DND-41 (cell line): Measurements from ENCODE around the gene CDKN2B.

Source experiments
- ATAC-seq: fragments of 200-7000 bp; cut with Tn5 transposase; 3 replicates; pipeline ENCODE4 v1.9.1; 2021; ENCODE audit warnings: low read depth; ENCODE audit not compliant: insufficient read depth
- DNase-seq: peaks from one replicate; pipeline ENCODE4 v3.0.0-alpha.2; 2020
- H2AFZ ChIP-seq: 2 replicates; pipeline ENCODE4 v1.6.0; 2012; ENCODE audit warnings: low read depth, low read length
- H3K27ac ChIP-seq: 2 replicates; pipeline ENCODE4 v1.5.1; 2012; ENCODE audit warnings: low read length, inconsistent platforms
- H3K27me3 ChIP-seq: fragments of 200-600 bp; sonication (generic); 2 replicates; pipeline ENCODE4 v1.6.0; 2012; ENCODE audit warnings: low read length, mild to moderate bottlenecking, inconsistent platforms; ENCODE audit not compliant: insufficient read depth, poor library complexity
- H3K36me3 ChIP-seq: 2 replicates; pipeline ENCODE4 v1.5.1; 2012; ENCODE audit warnings: low read length, inconsistent platforms; ENCODE audit not compliant: insufficient read depth
- H3K4me1 ChIP-seq: 2 replicates; pipeline ENCODE4 v1.5.1; 2012; ENCODE audit warnings: mild to moderate bottlenecking, low read length; ENCODE audit not compliant: insufficient read depth
- H3K4me2 ChIP-seq: 2 replicates; pipeline ENCODE4 v1.6.0; 2012; ENCODE audit warnings: mild to moderate bottlenecking, moderate library complexity, low read length, inconsistent platforms; ENCODE audit not compliant: insufficient read depth
- H3K4me3 ChIP-seq, 2 experiments: fragments of 200-600 bp in 1 of 2; shearing (Covaris generic) in 1 of 2; 2 replicates each; pipeline ENCODE4 v1.5.1; 2012 to 2016; ENCODE audit warnings: inconsistent platforms in 2 of 2, low read length in 2 of 2, mild to moderate bottlenecking in 2 of 2, low read depth in 1 of 2, moderate library complexity in 1 of 2
- H3K79me2 ChIP-seq: 2 replicates; pipeline ENCODE4 v1.6.0; 2012; ENCODE audit warnings: low read length, inconsistent platforms; ENCODE audit not compliant: insufficient read depth
- H3K9ac ChIP-seq: 2 replicates; pipeline ENCODE4 v1.6.0; 2012; ENCODE audit warnings: low read depth, mild to moderate bottlenecking, inconsistent platforms, low read length, moderate library complexity
- H3K9me3 ChIP-seq: 2 replicates; pipeline ENCODE4 v1.5.1; 2012; ENCODE audit warnings: low read length, moderate library complexity, mild to moderate bottlenecking, inconsistent platforms; ENCODE audit not compliant: insufficient read depth, severe bottlenecking
- H4K20me1 ChIP-seq: 2 replicates; pipeline ENCODE4 v1.6.0; 2012; ENCODE audit warnings: low read length; ENCODE audit not compliant: insufficient read depth
- EZH2 ChIP-seq: IDR thresholded peaks from 3 replicates; pipeline ENCODE4 v1.6.1; 2012; ENCODE audit warnings: borderline replicate concordance, low read depth, mild to moderate bottlenecking, moderate library complexity, low read length, inconsistent platforms; ENCODE audit not compliant: severe bottlenecking
- TF ChIP-seq, protein P1 (sequence below): IDR thresholded peaks from 2 replicates; pipeline ENCODE4 v1.5.1; 2012; ENCODE audit warnings: borderline replicate concordance, low read length, moderate library complexity, mild to moderate bottlenecking; ENCODE audit not compliant: poor library complexity, severe bottlenecking; ENCODE audit errors: extremely low read depth

The CDKN2B gene

DNA sequence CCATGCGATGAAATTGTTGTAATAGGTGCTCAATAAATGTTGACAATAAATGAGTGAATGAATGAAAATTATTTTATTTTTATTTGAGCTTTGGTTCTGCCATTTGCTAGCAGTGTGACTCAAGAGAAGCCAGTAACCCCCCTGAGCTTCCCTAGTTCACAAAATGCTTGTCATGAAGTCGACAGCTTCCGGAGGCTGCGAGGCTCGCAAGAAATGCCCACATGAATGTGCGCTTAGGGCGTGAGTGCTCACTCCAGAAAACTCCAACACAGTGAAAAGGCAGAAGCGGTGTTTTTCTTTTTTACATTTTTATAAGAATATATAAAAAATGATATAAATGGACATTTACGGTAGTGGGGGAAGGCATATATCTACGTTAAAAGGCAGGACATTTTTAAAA, 41.4 kb downstream of the CDKN2B start:
- no peak overlapping the region for H2AFZ ChIP-seq
- no peaks in the 10 kb centered on the region for H3K9me3 ChIP-seq
- DNase-seq (no peak), ATAC-seq (no peak)
- H3K27me3 ChIP-seq, result no peaks in the 10 kb centered on the region
- no peak overlapping the region for H3K9ac ChIP-seq
- peaks cover 20% of the 10 kb centered on the region for H4K20me1 ChIP-seq
- peaks cover 10% of the 10 kb centered on the region for H3K4me1 ChIP-seq
- no peak overlapping the region for H3K27ac ChIP-seq
- no peak for TF ChIP-seq EZH2
- TF ChIP-seq, protein P1, sequence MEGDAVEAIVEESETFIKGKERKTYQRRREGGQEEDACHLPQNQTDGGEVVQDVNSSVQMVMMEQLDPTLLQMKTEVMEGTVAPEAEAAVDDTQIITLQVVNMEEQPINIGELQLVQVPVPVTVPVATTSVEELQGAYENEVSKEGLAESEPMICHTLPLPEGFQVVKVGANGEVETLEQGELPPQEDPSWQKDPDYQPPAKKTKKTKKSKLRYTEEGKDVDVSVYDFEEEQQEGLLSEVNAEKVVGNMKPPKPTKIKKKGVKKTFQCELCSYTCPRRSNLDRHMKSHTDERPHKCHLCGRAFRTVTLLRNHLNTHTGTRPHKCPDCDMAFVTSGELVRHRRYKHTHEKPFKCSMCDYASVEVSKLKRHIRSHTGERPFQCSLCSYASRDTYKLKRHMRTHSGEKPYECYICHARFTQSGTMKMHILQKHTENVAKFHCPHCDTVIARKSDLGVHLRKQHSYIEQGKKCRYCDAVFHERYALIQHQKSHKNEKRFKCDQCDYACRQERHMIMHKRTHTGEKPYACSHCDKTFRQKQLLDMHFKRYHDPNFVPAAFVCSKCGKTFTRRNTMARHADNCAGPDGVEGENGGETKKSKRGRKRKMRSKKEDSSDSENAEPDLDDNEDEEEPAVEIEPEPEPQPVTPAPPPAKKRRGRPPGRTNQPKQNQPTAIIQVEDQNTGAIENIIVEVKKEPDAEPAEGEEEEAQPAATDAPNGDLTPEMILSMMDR, result no peak
- H3K79me2 ChIP-seq, result peaks cover 35% of the 10 kb centered on the region
- H3K4me2 ChIP-seq, result no peak overlapping the region
- H3K4me3 ChIP-seq, result no peak overlapping the region
- peaks cover 66% of the 10 kb centered on the region for H3K36me3 ChIP-seq

DNA sequence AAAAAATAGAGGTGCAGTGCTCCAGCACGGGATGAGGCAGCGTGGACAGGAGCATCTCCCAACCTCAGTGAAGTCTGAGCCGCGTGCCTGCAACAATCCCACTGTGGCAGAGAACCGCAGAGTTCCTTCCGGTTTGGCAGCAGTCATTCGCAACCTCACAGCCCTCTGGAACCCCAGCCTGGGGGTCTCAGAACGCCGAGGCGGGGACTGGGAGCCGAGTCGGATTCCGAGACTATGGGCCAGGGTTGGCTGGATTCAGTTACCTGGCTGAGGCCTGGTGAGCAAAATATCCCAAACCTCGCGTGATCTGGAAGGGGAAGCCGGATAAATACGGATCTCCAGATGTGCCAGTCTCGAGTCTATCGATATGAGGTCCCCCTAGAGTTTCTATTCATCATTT, 41.9 kb downstream of the CDKN2B start:
- TF ChIP-seq, protein P1, result no peak
- no peak for TF ChIP-seq EZH2
- H3K9ac ChIP-seq, result no peak overlapping the region
- no peaks in the 10 kb centered on the region for H3K9me3 ChIP-seq
- no peak for DNase-seq
- H3K27me3 ChIP-seq, result no peaks in the 10 kb centered on the region
- peaks cover 30% of the 10 kb centered on the region for H3K79me2 ChIP-seq
- peaks cover 5% of the 10 kb centered on the region for H3K4me1 ChIP-seq
- ATAC-seq, result peak; percentile 6; the same call in 1 of the 3 replicates
- H3K4me3 ChIP-seq, result no peak overlapping the region
- no peak overlapping the region for H2AFZ ChIP-seq
- peaks cover 62% of the 10 kb centered on the region for H3K36me3 ChIP-seq
- H3K4me2 ChIP-seq, result no peak overlapping the region
- H4K20me1 ChIP-seq, result peaks cover 18% of the 10 kb centered on the region
- no peak overlapping the region for H3K27ac ChIP-seq

DNA sequence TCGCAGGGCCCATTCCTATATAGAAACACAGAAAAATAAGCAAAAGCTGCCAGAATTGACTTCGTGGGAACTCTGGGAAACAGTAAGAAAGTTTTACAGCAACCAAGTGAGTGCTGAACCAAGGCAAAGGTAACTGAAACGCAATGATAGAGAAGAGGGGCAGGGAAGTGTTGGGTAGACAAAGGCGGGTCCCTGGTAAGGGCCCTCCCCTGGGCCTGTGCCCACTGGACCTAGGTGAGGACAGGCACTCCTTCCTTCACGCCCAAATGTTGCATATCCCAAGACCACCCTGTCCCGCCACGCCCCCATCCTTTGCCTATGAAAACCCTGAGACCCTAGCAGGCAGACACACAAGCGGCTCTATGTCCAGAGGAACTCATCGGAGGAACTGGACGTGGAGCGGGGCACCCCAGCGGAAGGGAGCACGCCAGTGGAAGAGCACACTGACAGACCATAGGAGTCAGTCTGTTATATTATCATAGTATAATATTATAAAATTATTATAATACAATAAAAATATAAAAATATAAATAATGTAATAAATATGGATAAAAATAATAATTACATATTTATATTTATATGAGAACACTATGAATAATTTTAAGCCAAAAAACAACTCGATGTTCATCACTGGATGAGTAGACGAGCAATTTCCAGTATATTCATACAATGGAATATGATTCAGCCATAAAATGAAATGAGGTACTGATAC, 42.8 kb downstream of the CDKN2B start:
- Histone ChIP-seq H3K36me3 (peaks cover 54% of the 10 kb centered on the region), H2AFZ (no peak overlapping the region), H3K9me3 (no peaks in the 10 kb centered on the region), H3K4me3 (no peak overlapping the region), H3K4me2 (no peak overlapping the region), H4K20me1 (peaks cover 13% of the 10 kb centered on the region), H3K27ac (no peak overlapping the region), H3K79me2 (peaks cover 21% of the 10 kb centered on the region), H3K9ac (no peak overlapping the region), H3K4me1 (no peaks in the 10 kb centered on the region), H3K27me3 (no peaks in the 10 kb centered on the region)
- ATAC-seq, result 0 out of 3 replicates have a peak, but pooled peaks have one; percentile 21
- TF ChIP-seq, protein P1, result no peak
- TF ChIP-seq EZH2, result no peak
- no peak for DNase-seq
